HG03460 (cell line): Measurements from ENCODE around the gene ADAMTS14.

ENCODE experiments used
- ATAC-seq: cut with Tn5 transposase; IDR thresholded peaks from one replicate; pipeline ENCODE4 v1.9.1; 2021; ENCODE audit not compliant: unreplicated experiment

The ADAMTS14 gene

GRCh38 chr10:70782086-70782745, 109.9 kb downstream of the ADAMTS14 start:
- ATAC-seq = no peak

GRCh38 chr10:70782746-70783680, 110.7 kb downstream of the ADAMTS14 start:
- ATAC-seq = no peak

GRCh38 chr10:70784016-70784415, 111.7 kb downstream of the ADAMTS14 start:
- ATAC-seq = no peak

GRCh38 chr10:70784471-70784870, 112.2 kb downstream of the ADAMTS14 start:
- no peak for ATAC-seq

DNA sequence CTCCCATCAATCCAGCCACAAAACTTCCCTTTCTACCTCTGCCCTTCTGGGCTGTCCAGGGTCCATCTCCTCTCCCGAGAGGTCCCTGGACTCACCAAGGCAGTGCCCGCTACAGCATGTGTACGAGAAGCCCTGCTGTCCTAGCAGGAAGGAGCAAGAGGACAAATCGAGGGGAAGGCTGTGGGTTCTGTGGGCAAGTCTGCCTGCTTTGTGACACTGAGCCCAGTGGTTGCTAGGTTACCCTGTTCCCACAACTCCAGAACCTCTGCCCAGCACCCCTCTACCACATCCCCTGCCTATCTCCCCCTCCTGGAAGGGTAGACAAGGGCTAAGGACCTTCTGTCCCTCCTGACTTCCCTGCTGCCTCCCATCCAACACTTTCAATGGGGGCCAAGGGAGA, 112.9 kb downstream of the ADAMTS14 start, which contains the start of gene TBATA:
TBATA (minus strand) TSS at position 188 of the 400 bp plus-strand sequence. CDS start 1,998 bp downstream, outside the sequence.
- no peak for ATAC-seq

DNA sequence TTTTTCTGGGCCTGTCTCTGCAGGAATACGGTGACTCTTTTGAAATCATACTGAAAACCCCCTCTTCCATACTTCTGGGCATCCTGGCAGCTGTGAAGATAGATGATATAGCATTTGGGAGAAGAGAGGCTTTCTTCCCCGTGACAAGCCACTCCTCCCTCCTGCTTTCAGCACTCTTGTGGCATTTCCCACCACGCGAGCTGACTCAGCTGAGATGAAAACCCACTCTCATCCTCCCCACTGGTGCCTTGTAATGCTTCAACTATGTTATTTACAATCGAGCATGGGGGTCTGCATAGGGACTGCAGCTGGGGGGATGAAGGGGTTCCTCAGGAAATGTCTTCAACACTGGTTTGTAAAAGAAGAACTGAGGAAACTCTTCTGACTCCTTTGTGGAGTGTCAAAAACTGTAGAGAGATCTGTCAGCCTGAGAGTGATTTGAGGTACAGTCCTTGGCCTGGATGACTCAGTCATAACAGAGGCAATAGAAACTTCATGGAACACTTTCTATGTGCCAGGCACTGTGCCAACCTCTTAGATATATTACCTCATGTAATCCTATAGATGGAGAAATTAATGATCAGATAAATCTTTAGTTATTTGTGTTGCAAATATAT, 114.6 kb downstream of the ADAMTS14 start:
- no peak for ATAC-seq

GRCh38 chr10:70791386-70792039, 119.2 kb downstream of the ADAMTS14 start:
- no peak for ATAC-seq

DNA sequence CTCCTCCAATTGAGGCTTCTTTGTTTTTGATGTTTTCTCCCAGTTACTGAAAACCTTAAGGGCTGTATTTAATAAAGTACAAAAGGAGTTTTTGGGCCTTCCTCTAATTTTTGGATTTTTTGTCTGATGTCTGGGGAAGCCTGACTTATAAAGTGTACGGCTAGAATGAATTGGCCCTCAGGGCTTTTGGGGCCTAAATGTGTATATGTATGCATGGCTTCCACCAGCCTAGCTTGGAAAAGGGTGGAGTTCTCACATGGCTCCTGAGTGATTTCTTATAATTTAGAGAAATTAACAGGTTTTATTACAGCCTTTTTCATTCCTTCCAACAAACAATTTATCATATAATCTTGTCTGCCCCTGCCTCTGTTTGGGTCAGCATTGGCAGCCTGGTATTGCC, 123.3 kb downstream of the ADAMTS14 start:
- no peak for ATAC-seq

GRCh38 chr10:70797840-70798239, 125.5 kb downstream of the ADAMTS14 start:
- ATAC-seq = no peak

- ATAC-seq = no peak
Measured at GRCh38 chr10:70799124-70799523, 126.8 kb downstream of the ADAMTS14 start.

DNA sequence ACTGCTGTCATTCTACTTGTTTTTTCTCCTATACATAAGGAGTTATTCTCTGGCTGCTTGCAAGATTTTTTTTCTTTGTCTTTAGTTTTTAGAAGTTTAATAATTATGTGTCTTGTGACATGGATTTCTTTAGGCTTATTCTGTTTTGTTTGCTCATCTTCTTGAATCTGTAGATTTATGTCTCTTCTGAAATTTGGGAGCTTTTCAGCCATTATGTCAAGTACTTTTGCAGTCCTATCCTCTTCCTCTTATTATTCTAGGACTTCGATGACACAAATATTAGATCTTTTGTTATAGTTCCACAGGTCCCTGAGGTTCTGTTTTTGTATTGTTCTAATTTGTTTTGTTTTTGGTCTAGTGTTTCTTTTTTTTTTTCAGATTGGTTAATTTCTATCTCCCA, 129.5 kb downstream of the ADAMTS14 start:
- no peak for ATAC-seq

DNA sequence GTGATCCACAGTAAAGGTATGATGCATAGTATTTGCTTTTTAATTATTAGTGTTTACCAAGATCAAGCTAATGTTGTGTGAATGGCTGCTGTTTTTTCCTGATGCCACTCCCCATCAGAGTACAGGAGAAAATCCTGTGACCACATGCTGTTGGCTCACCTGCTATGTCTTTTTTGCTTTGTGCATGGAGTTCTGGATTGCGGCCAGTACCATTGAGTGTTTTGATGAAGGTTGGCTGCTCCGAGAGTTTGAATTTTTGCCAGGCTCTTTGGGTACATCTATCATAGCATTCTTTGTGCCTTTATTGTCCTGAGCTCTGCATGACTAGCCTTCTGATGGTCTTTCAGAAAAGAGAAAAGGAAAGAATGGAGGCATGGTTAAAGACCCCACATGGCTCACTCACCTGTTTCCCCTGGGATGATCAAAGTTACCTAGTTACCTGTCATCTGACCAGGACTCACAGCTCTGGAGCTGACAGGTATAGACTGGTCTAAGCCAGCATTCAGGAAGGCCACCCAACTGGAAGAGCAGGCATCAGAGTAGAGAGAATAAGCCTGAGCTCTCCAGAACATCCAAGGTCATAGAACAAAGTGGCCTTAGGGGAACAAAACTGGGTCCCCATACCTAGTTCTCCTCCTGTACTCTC, 131.6 kb downstream of the ADAMTS14 start:
- no peak for ATAC-seq

DNA sequence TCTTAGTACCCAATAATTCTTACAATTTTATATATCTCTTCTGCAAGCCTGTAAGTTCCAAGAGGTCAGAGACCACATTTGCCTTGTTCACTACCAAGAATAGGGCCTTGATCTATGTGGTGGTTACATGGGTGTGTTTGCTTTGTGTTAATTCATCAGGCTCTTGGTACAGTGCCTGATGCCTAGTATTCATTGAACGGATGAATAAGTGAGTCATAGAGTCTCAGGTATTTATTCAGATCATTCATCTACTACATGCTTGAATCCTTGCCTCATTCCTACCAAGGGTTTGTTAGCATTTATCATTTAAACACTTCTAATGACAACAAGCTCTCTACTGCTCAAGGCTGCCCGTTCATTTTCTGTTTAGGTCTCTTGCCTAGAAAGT, 132.1 kb downstream of the ADAMTS14 start:
- no peak for ATAC-seq

DNA sequence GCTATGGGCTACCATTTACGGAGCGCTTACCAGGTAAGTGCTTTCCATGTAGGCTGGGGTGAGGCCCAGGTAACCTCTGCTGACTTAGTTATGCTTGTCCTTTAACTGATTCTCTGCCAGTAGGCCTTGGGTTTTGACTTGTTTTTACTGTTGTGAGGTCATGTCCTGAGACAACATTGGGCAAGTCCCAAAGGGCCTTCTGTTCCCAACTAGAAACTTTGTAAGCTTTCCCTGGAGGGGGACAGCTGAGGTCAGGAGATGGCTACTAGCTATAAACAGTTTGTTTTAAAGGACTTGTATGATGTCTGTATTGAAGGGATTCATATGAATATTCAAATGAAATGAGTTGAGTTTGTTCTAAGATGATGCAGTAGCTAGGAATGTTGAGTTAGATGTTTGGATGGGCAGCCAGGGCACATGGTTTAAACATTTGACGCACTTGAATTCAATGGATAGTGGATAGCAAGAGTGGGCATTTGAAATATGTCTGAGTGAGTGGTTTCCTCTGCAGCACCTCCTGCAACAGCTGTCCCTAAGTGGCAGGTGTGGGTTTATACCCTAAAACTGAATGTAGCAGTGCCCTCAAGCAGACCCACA, 133.4 kb downstream of the ADAMTS14 start:
- no peak for ATAC-seq

GRCh38 chr10:70806841-70807240, 134.5 kb downstream of the ADAMTS14 start:
- no peak for ATAC-seq

GRCh38 chr10:70807556-70807955, 135.2 kb downstream of the ADAMTS14 start:
- ATAC-seq = no peak

GRCh38 chr10:70809011-70809611, 136.8 kb downstream of the ADAMTS14 start:
- no peak for ATAC-seq

- no peak for ATAC-seq
Measured at GRCh38 chr10:70809726-70810125, 137.4 kb downstream of the ADAMTS14 start.

DNA sequence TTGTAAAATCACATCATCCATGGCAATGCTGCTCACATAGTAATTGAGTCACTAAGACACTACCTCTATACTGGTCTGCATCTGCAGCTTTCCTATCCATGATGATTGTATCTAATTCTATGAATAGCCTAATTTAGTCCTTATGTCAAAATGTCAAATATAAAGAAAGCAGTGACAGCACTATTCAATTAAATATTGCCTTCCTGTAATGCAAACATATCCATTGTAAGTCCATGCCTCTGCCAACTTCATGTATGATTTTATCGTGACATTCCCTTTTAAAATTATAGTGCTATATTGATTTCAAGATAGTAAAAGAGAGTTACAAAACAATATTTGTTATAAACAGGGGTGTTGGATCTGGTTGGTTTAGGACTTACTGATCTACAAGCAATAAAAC, 138.7 kb downstream of the ADAMTS14 start:
- no peak for ATAC-seq

DNA sequence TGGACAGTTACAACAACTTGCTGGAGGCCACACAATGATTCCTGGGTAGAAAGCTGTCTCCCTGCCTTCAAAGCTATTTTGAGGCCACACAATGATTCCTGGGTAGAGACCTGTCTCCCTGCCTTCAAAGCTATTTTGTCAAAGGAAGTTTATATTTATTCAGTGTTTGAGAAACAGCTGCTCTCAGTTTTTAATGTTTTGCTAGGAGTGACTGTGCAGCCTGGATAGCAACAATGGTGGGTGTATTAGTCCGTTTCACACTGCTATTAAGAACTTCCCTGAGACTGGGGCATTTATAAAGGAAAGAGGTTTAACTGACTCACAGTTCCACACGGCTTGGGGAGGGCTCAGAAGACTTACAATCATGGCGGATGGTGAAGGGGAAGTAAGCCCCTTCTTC, 139.6 kb downstream of the ADAMTS14 start:
- no peak for ATAC-seq
